VCaP (cell line): Measurements from ENCODE around the gene ARL17B.
"Not testable (repeated sequence)": the region's sequence is repeated elsewhere in the genome, so short reads cannot be mapped to it uniquely, and the experiment has no call there.

Experiments
- H3K27ac ChIP-seq: fragments of 450-650 bp; 2 replicates; pipeline ENCODE4 v1.5.1; 2017
- CTCF ChIP-seq: fragments of 450-650 bp; conservative IDR thresholded peaks from 2 replicates; pipeline ENCODE4 v1.5.1; 2017; ENCODE audit warnings: mild to moderate bottlenecking, moderate library complexity

Gene ARL17B

GRCh38 chr17:46266656-46267544 is 94.7 kb downstream of the ARL17B start:
- H3K27ac ChIP-seq, result peak overlapping the region; percentile 92
- 0 out of 2 replicates have a peak, but pooled peaks have one; percentile 16 for TF ChIP-seq CTCF

- H3K27ac ChIP-seq, result peak overlapping the region; percentile 92
Measured at GRCh38 chr17:46266063-46266655, 95.4 kb downstream of the ARL17B start.

- TF ChIP-seq CTCF, result no peak
- H3K27ac ChIP-seq, result no peak overlapping the region
Measured at GRCh38 chr17:46264456-46265198, 96.9 kb downstream of the ARL17B start.

- TF ChIP-seq CTCF, result no peak
- no peak overlapping the region for H3K27ac ChIP-seq
Measured at GRCh38 chr17:46262271-46262670, 99.3 kb downstream of the ARL17B start.

GRCh38 chr17:46259845-46260661 is 101.5 kb downstream of the ARL17B start:
- peak; percentile 27; the same call in 1 of the 2 replicates for TF ChIP-seq CTCF
- H3K27ac ChIP-seq, result peak overlapping the region; percentile 86

- not testable (repeated sequence) for H3K27ac ChIP-seq
Measured at GRCh38 chr17:46256369-46256768, 105.2 kb downstream of the ARL17B start.

GRCh38 chr17:46254215-46254614 is 107.4 kb downstream of the ARL17B start:
- not testable (repeated sequence) for H3K27ac ChIP-seq

- peak; percentile 63 for TF ChIP-seq CTCF
- not testable (repeated sequence) for H3K27ac ChIP-seq
Measured at GRCh38 chr17:46253722-46254121, 107.8 kb downstream of the ARL17B start.

GRCh38 chr17:46252804-46253203 is 108.8 kb downstream of the ARL17B start:
- H3K27ac ChIP-seq, result not testable (repeated sequence)

GRCh38 chr17:46249153-46249552 is 112.4 kb downstream of the ARL17B start:
- H3K27ac ChIP-seq, result not testable (repeated sequence)

- H3K27ac ChIP-seq, result not testable (repeated sequence)
Measured at GRCh38 chr17:46244949-46245768, 116.4 kb downstream of the ARL17B start.

GRCh38 chr17:46244339-46244913 is 117.1 kb downstream of the ARL17B start:
- H3K27ac ChIP-seq, result not testable (repeated sequence)
